T follicular helper cell (primary cell): ENCODE results near the gene UBN2.

Experiments
- DNase-seq: peaks from one replicate; pipeline ENCODE4 v3.0.0-alpha.2; 2020; ENCODE audit warnings: low read depth

The UBN2 gene

DNA sequence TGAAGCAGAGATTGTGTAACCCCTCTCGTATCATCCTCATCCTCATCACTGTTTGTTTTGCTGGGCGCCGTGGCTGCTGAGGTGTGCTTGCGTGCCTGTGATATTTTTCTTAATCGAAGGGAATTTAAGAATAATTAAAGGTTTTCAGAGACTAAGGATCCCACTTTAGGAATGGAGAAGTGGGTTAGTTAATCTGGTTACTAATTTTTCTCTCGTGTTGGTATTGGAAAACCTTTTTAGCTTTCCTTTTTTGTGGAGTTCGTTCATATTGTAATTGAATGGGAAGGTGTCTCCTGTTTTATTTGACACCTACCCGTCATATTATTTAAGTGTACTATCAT lies 1.3 kb downstream of the UBN2 start:
- DNase-seq = no peak

DNA sequence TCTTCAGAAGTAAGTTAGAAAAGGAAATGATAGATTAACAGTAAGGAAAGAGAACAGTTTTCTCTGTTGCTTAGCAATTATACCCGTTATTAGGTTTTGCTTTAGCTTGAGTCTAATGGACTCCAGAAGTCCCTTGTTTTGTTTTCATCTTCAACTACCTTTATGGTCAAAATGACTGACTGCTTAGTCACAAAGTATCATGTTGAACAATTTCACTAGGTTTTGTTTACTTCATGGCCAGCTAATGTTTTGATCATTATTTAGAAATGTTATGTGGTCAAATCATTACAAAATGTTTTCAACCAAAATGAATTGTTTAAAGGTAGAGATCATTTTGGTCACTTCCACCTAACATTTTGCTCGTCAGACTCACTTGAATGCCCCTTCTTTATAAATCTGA lies 1.9 kb downstream of the UBN2 start:
- DNase-seq = no peak

DNA sequence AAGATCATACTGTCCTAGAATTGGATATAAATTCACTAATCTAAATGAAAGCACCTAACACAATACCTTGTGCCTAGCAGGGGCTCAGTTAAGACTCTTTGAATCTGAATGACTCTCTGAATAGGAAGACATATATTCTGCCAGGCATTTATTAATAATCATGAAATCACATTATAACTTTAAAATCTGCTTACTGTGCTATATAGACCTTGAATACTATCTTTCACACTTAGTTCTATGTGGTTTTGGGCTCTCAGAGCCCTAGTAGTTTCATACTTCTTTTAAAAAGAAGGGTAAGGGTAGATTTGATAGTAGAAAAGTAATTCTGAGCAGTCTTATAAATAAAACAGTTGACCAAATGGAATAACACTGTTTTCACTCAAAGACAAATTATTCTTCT lies 10.2 kb downstream of the UBN2 start:
- no peak for DNase-seq

DNA sequence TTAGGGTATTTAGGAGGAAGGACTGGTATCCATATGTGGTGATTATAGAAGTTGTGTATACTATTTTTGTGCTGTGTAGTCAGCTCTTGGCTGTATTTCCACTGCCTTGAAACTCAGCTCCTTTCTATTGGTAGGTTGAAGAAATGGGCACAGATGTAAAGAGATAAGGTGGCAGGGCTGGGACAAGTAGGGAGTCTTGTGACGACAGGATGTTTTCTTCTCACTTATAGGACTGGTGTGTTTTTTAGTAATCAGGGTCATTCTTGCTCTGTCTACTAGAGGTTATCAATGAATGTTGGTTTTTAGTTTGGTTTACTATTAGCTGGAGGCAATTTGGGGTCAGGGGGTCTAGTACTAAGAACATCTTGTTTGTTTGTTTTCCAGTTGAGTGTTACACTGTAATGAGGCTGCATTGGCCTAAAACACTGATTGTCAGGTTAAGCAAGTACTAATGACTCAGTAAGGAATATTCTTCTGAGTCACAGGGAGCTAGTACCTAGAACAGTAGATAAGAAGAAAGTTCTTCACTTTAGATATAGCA lies 11.8 kb downstream of the UBN2 start:
- DNase-seq = no peak

DNA sequence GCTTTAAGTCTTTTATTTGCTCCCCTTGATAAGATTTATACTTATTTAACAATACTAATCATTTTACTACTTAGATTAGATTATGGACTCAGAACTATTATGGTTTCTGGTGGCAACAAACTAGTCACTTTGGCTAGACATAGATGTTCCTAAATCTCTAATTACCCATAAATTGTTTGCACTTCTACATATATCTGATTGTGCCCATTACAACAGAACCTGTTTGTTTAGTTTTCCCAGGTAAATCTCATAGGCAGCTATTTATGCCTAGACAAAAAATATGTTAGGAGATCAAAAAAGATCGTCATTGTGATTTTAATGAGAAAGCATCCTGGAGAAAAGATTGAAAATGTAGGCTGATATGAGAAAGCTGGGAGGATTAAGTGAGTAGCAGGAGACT lies 14.4 kb downstream of the UBN2 start:
- no peak for DNase-seq

DNA sequence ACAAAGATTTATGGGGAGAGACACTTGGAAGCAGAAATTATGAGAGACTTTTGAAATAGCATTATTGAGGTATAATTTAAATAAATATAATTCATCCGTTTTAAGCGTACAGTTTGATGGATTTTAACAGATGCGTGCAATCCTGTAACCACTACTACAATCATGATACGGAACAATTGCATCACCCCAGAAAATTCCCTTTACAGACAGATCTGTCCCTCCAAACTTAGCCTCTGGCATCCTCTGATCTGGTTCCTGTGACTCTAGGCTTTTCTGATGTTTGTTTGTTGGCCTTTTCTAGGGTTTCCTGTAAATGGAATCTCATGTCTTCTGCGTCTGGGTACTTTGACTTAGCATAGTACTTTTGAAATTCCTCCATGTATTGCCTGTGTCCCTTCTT lies 15.5 kb downstream of the UBN2 start:
- DNase-seq = no peak

DNA sequence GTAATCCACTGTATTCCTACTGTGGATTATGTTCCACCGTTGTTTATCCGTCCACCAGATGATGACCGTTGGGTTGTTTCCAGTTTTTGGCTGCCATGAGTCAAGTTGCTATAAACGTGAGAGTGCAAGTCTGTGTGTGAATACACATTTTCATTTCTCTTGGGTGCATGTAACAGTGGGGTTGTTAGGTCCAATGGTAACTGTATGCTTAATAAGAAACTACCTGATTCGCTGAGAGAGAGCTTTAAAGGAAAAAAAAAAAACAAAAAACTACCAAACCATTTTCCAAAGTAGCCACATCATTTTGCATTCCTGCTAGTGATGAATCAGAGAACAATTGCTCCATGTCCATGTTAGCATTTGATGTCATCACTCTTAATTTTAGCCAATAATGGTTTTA lies 15.9 kb downstream of the UBN2 start:
- DNase-seq = no peak

DNA sequence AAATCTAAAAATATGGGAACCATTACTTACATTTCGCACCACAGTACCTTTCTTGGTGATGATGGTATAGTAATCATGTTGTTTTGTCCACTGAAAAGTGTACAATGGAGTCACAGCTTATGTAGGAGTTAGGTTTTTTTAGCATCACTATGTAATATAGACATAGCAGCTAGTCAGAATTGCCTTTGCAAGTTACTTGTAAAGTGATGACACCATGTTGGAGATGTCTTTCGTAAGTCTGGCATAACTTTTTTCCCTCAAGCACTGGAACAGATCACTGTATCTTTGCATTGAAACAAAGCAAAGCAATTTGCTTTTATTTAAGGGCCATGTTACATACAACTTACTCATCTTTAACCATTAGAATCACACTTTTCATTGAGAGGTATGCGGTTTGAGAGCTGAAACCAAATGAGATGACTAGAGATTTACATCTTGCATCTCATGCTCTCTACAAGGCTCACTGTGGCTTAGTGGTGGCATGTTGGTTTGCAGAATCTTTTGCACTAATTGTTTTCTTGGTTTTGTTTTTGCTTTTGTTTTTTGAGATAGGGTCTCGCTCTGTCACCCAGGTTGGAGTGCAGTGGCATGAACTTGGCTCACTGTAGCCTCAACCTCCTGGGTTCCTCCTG lies 18.3 kb downstream of the UBN2 start:
- no peak for DNase-seq

DNA sequence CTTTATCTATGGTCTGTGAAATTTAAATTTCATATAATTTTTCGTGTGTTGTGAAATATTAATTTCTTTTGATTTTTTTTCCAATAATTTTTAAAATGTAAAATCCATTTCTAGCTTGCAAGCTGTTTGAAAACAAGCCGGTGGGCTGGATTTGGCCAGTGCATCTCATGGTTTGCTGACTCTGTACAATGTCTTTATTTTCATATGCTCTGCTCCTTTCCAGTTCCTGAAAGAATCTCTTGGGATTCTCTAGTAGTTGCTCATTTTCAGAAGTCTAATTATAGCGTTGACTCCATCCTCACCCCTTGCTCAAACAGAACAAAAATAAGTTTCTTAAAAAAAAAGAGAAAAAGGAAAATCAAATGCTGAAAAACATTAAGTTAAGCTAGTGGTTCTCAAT lies 21.4 kb downstream of the UBN2 start:
- DNase-seq = no peak

DNA sequence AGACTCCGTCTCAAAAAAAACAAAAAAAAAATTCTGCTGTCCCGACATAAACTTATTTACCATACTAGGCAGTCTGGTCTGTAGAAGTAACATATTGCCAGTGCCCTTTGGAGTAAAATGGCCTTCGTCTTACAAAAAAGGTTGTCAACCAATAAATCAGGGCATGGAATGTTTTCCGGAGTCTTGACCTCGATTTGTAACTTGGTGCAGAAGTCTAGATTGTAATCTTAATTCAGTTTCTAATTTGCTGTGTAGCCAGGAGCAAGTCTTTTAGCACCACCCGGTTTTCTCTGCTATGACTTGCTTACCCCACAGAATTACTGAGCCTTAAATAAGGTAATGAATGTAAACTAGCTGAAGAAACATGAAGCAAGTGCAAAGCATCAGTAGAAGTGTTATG lies 23.2 kb downstream of the UBN2 start:
- no peak for DNase-seq

DNA sequence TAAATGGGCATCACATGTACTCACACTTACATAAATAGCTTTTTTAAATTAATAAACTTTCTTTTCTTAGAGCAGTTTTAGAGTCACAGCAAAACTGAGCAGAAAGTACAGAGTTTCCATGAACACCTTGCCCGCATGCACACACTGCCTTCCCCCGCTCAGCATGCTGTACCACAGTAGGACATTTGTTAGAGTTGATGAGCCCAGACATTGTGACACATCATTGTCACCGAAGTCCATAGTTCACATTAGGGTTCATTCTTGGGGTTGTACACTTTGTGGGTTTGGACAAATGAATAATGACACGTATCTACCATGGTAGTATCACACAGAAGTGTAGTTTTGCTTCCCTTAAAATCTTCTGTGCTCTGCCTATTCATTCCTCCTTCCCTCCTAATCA lies 23.7 kb downstream of the UBN2 start:
- DNase-seq = no peak

DNA sequence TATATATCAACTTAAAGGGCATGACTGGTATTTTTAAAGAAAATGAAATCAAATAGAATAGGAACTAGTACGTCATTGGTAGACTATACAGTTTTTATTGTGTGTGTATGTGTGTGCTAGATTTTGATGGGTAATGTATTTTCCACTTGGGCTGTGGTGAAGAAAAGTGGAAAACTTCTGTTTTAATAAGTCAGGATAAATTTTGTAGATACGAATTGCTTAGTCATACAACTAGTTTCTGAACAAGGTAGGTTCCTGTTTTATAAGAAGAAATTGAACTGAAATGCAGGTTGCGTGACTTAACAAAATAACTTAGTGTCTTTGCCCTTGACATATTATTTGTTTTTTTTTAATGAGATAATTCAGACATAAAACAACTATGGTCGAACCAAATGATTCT lies 24.3 kb downstream of the UBN2 start:
- no peak for DNase-seq

DNA sequence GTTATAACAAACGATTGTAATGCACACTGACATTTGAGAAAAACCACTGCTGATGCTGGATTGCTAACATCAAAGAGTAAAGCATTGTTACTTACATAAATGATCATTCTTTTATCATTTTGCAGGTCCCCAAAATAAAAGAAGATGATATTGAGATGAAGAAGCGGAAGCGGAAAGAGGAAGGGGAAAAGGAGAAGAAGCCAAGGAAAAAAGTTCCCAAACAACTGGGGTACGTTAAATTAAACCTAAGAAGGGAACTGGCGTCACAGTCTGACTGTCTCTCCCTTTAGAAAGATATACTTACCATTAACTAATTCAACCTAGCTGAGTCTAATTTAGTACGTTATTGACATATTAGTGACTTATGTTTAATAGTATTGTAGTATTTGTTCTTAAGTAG lies 28.1 kb downstream of the UBN2 start:
- no peak for DNase-seq

DNA sequence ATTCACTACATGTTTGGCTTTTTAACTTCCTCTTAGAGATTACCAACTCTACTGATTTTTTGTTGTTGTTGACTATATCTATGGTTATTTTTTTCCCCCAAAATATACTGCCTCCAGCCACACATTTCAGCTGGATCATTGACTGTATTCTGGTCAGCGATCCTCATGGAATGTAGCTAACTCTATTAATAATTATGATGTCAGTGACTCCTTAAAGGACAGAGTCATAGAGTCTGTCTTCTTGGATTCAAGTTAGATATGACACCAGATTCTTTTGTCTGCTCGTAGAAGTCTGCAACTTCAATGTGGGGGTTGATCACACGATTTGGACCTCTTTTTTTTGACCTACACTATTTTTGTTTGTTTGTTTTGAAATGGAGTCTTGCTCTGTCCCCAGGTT lies 33.2 kb downstream of the UBN2 start:
- DNase-seq = no peak

DNA sequence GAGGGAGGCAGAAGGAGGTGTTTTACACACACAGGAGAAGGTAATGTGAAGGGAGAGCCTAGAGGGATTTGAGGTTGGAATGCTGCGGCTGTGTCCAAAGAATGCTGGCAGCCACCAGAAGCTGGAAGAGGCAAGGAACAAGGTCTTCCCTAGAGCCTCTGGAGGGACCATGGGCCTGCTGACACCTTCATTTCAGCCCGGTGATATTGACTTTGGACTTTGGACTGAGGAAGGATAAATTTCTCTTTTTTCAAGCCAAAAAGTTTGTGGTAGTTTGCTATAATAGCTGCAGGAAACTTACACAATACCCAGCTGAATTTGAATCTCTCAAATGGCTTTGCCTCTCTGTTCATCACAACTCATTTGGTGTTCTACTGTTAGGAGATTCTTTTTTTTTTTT lies 34.6 kb downstream of the UBN2 start:
- no peak for DNase-seq

DNA sequence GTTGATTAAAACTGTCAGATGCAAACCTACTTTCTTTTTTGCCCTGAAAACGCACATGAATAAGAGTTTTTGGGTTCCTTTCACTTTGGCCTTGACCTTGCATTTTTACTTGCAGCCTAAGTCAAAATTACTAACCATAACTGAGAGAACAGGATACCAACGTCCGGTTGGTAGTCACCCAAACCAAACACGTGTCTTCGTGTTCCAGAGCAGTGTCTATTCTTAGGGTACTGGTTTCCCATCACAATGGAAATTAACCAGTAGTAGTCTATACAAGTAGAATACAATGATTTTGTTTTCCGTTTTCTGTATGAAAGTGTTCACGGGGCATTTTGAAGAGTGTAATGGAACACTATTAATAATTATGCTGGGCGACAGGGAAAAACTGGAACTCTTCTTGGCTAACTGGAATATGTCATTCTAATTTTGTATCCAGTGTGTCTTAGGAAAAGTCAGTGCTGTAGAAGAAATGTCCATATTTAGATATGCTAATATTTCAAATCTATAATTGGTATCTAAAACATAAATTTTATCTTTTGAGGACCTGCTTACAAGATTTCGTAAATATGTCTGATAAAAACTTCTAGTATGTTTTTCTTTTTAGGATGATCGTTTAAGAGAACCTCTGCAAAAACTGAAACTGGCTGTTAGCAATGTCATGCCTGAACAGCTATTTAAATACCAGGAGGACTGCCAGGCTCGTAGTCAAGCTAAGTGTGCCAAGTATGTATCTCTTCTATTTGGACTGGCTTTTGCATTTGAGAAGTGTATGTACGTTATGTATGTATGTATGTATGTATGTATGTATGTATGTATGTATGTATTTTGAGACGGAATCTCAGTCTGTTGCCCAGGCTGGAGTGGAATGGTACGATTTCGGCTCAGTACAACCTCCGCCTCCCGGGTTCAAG lies 40.9 kb downstream of the UBN2 start:
- DNase-seq = no peak

DNA sequence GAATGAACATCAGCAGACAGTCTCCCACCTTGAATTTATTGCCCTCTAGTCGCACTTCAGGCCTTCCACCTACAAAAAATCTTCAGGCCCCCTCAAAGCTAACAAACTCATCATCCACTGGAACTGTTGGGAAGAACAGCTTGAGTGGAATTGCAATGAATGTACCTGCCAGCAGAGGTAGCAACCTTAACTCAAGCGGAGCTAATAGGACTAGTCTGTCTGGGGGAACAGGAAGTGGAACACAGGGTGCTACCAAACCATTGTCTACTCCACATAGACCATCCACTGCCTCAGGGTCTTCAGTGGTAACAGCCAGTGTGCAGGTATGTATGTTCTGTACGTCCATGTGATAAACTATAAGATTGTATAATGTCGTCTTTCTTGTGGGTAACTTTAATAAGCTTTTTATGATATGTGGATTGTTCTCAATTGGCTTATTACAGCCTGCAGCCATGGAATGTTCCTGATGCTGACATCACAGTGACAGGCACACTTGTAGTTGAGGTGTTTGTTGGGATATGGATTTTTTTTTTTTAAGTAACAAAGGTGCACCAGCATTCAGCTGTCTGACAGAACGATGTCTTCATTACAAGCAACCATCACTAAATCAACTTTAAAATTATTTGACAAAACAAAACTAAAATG lies 53.3 kb downstream of the UBN2 start:
- DNase-seq = no peak

DNA sequence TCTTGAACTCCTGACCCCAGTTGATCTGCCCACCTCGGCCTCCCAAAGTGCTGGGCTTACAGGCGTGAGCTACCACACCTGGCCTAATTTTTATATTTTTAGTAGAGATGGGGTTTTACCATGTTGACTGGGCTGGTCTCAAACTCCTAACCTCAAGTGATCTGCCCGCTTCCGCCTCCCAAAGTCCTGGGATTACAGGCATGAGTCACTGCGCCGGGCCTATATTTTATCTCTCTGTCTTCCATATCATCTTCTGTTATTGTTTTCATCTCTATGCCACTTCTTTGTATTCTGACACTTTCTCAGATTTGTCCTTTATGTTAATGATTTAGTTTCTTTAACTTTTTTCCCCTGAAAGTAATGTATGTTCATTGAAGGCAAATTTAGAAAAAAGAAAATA lies 55.1 kb downstream of the UBN2 start:
- DNase-seq = no peak

DNA sequence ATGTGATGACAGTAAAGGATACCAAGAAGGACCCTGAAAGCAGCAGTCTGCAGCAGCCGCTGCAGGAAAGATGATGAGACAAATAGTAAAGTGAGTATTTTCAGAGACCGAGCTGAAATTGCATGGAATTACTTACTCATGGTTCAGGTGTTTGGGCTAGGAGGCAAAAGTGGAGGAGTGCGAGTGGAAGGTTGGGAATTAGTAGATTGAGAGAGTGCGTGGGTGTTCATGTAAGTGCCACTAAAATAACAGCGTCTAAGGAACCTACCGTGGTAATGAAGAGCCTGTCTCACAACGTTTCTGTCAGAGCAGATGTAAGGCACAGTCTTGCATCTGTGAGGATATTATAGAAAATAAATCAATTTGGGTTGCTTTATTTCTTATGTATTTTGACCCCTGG lies 61.8 kb downstream of the UBN2 start:
- no peak for DNase-seq

DNA sequence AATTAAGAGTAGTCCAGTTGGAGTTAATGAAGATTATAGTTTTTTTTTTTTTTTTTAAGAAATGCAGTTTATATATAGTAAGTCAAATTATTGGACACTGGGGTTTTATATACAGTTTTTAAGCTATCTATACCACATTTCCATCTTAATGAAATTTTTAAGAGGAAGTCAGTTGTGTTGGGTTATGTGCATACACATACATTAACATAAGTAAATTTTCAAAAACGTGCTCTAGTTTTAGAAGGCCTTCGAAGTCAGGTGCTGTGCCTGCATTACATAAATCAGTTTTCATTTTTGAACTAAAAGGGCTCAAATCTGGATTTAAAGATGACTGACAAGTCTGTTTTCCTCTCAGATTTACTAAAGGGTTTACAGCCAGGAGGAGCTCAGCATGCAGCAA lies 62.5 kb downstream of the UBN2 start:
- DNase-seq = no peak

DNA sequence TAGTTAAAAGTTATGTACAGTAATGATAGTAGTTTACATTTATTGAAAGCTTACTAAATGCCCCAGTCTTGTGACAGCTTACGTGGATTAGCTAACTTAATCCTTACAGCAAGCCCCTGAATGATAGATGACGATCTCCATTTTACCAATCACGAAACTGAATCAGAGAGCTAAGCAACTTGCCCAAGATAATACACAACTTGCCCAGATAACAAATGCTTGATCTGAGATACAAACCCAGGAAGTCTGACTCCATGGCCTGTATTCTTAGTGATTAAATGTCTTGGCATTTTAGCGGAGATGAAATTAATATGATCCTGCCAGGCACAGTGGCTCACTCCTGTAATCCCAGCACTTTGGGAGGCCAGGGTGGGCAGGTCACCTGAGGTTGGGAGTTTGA lies 63.2 kb downstream of the UBN2 start:
- DNase-seq = no peak

DNA sequence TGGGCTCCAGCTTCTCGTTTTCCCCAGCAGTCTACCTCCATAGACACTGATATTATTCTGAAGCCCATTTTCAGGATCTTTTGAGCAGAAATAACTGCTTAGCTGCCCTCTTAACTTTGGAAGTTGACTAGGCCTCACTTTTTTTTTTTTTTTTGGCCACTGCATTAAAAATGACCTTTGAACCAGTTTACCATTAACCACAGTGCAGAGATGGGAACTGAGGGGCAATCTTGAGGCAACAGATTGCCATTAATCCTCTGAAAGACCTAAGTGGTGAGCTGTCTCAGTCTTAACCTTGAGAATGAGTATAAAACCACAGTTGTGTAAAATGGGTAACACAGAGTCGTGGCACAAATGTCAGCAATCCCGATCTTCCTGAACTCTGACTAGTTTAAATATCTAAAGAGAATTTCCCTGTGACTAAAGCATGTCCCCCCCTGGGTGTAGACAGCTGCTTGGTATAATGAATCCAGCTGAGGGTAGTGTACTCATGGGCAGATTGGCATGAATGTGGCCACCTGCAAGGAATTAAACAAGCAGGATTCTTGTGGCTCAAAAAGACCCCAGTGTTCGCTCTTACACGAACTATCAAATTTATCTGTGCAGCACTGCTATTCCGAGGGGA lies 64.0 kb downstream of the UBN2 start:
- no peak for DNase-seq

DNA sequence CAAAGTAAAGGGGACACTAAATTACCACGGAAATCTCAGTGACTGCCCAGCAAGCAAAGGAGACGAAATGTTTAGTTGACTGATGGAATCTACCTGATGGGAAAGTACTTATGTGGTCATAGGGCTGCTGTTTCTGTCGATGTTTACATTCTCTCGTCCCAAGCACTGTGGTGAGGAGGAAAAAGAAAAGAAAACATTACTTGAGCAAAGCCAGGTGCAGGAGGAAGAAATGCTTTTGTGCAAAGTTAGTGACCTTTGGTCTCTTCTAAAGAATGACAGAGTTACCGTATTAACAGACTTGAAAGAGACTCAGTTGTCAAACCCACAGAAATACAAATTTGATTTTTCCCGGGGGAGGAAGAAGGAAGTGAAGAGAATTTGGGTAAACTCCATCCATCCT lies 66.8 kb downstream of the UBN2 start:
- no peak for DNase-seq
